Amniotic epithelial cell (primary cell): ENCODE data around the gene PGGHG.
"Not testable (repeated sequence)": the region's sequence is repeated elsewhere in the genome, so short reads cannot be mapped to it uniquely, and the experiment has no call there.

ENCODE experiments used
- DNase-seq: peaks from one replicate; pipeline ENCODE4 v3.0.0-alpha.2; 2010; ENCODE audit warnings: low read depth

Gene PGGHG

GRCh38 chr11:288478-289397 lies at the start of gene PGGHG:
PGGHG (plus strand) TSS chr11:289126; CDS start chr11:289817, 691 bp downstream.
- DNase-seq, result no peak

GRCh38 chr11:240315-240714 lies 48.6 kb upstream of the PGGHG start:
- no peak for DNase-seq

GRCh38 chr11:241634-242033 lies 47.3 kb upstream of the PGGHG start:
- no peak for DNase-seq

GRCh38 chr11:244376-244775 lies 44.5 kb upstream of the PGGHG start:
- no peak for DNase-seq

GRCh38 chr11:249062-249461 lies 39.9 kb upstream of the PGGHG start:
- no peak for DNase-seq

GRCh38 chr11:250274-250673 lies 38.7 kb upstream of the PGGHG start:
- no peak for DNase-seq

- peak; percentile 48 for DNase-seq
These were observed 38.1 kb upstream of the PGGHG start for GRCh38 chr11:250740-251299.

GRCh38 chr11:251550-251949 lies 37.4 kb upstream of the PGGHG start:
- no peak for DNase-seq

- DNase-seq, result no peak
These were observed 36.3 kb upstream of the PGGHG start for GRCh38 chr11:252666-253065.

- DNase-seq, result no peak
These were observed 35.6 kb upstream of the PGGHG start for GRCh38 chr11:253160-253885.

GRCh38 chr11:253886-254270 lies 35.0 kb upstream of the PGGHG start:
- no peak for DNase-seq

GRCh38 chr11:255176-255575 lies 33.8 kb upstream of the PGGHG start:
- DNase-seq, result peak; percentile 76

- DNase-seq, result no peak
These were observed 33.1 kb upstream of the PGGHG start for GRCh38 chr11:255816-256215.

- DNase-seq, result no peak
These were observed 31.8 kb upstream of the PGGHG start for GRCh38 chr11:256952-257737.

GRCh38 chr11:257766-258493 lies 31.0 kb upstream of the PGGHG start:
- no peak for DNase-seq

- DNase-seq, result no peak
These were observed 29.5 kb upstream of the PGGHG start for GRCh38 chr11:259413-259812.

GRCh38 chr11:261624-262023 lies 27.3 kb upstream of the PGGHG start:
- DNase-seq, result no peak

- DNase-seq, result no peak
These were observed 22.1 kb upstream of the PGGHG start for GRCh38 chr11:266676-267439.

GRCh38 chr11:267491-267994 lies 21.4 kb upstream of the PGGHG start:
- no peak for DNase-seq

GRCh38 chr11:268716-269145 lies 20.2 kb upstream of the PGGHG start:
- DNase-seq, result not testable (repeated sequence)
